ENCODE data around the gene PRRT3. TPM values are rescaled to one million over a fixed set of nuclear protein-coding genes. Genes with fewer than 3 reads are reported as not detected.
"Not testable (repeated sequence)": the region's sequence is repeated elsewhere in the genome, so short reads cannot be mapped to it uniquely, and the experiment has no call there.

The PRRT3 gene
- polyA plus RNA-seq, 1 donor: 4.4 TPM

GRCh38 chr3:9899289-9899791 lies 52.9 kb downstream of the PRRT3 start:
- no peak for DNase-seq

GRCh38 chr3:9898467-9899241 lies 53.6 kb downstream of the PRRT3 start:
- no peak for DNase-seq

GRCh38 chr3:9897408-9898372 lies 54.5 kb downstream of the PRRT3 start:
- no peak for DNase-seq

GRCh38 chr3:9896755-9897407 lies 55.3 kb downstream of the PRRT3 start:
- not testable (repeated sequence) for DNase-seq

GRCh38 chr3:9895715-9896114 lies 56.5 kb downstream of the PRRT3 start:
- not testable (repeated sequence) for DNase-seq

Other genes starting within 250 kb of the PRRT3 start
- gene CPNE9, start 248.6 kb downstream of the PRRT3 start, polyA plus RNA-seq (ENCODE audit: insufficient read length): not detected
- gene BRPF1, start 220.7 kb downstream of the PRRT3 start, polyA plus RNA-seq (ENCODE audit: insufficient read length): 17.9 TPM
- gene OGG1, start 202.5 kb downstream of the PRRT3 start, polyA plus RNA-seq (ENCODE audit: insufficient read length): 72.2 TPM
- gene CAMK1, start 182.5 kb downstream of the PRRT3 start, polyA plus RNA-seq (ENCODE audit: insufficient read length): 14.6 TPM
- gene TADA3, start 159.9 kb downstream of the PRRT3 start, polyA plus RNA-seq (ENCODE audit: insufficient read length): 64.1 TPM
- gene ARPC4, start 159.3 kb downstream of the PRRT3 start, polyA plus RNA-seq (ENCODE audit: insufficient read length): 125 TPM
- gene TTLL3, start 142.1 kb downstream of the PRRT3 start, polyA plus RNA-seq (ENCODE audit: insufficient read length): 73.4 TPM
- gene RPUSD3, start 108.4 kb downstream of the PRRT3 start, polyA plus RNA-seq (ENCODE audit: insufficient read length): 36.1 TPM
- gene CIDEC, start 72.2 kb downstream of the PRRT3 start, polyA plus RNA-seq (ENCODE audit: insufficient read length): not detected
- gene JAGN1, start 61.8 kb downstream of the PRRT3 start, polyA plus RNA-seq (ENCODE audit: insufficient read length): 44.4 TPM
- gene IL17RE, start 49.6 kb downstream of the PRRT3 start, polyA plus RNA-seq (ENCODE audit: insufficient read length): 18.6 TPM
- 38.3 TPM for gene IL17RC, start 35.3 kb downstream of the PRRT3 start, polyA plus RNA-seq (ENCODE audit: insufficient read length)
- gene CRELD1, start 18.6 kb downstream of the PRRT3 start, polyA plus RNA-seq (ENCODE audit: insufficient read length): 46.3 TPM
- 82.8 TPM for gene EMC3, start 34.4 kb upstream of the PRRT3 start, polyA plus RNA-seq (ENCODE audit: insufficient read length)
- 29.4 TPM for gene FANCD2, start 74.0 kb upstream of the PRRT3 start, polyA plus RNA-seq (ENCODE audit: insufficient read length)
- gene FANCD2OS, start 155.8 kb upstream of the PRRT3 start, polyA plus RNA-seq (ENCODE audit: insufficient read length): 0.81 TPM
- gene BRK1, start 163.3 kb upstream of the PRRT3 start, polyA plus RNA-seq (ENCODE audit: insufficient read length): 194 TPM
- gene VHL, start 189.4 kb upstream of the PRRT3 start, polyA plus RNA-seq (ENCODE audit: insufficient read length): 93.1 TPM
- gene IRAK2, start 212.5 kb upstream of the PRRT3 start, polyA plus RNA-seq (ENCODE audit: insufficient read length): 1.00 TPM